ENCODE results near the gene GPR157.

GRCh38 chr1:9052272-9053049 is 76.4 kb downstream of the GPR157 start:
- TF ChIP-seq TEAD4 (IDR thresholded peaks at IDR 0.05) (no peak), RAD21 (IDR thresholded peaks at IDR 0.05; ENCODE audit: low read depth) (no peak), USF1 (IDR thresholded peaks at IDR 0.05) (no peak), EP300 (IDR thresholded peaks at IDR 0.05; ENCODE audit: borderline replicate concordance) (no peak)

Data from Ishikawa (cell line).